Measurements from ENCODE around the gene PLEKHG4B.
"Not testable (repeated sequence)": the region's sequence is repeated elsewhere in the genome, so short reads cannot be mapped to it uniquely, and the experiment has no call there.

The PLEKHG4B gene

DNA sequence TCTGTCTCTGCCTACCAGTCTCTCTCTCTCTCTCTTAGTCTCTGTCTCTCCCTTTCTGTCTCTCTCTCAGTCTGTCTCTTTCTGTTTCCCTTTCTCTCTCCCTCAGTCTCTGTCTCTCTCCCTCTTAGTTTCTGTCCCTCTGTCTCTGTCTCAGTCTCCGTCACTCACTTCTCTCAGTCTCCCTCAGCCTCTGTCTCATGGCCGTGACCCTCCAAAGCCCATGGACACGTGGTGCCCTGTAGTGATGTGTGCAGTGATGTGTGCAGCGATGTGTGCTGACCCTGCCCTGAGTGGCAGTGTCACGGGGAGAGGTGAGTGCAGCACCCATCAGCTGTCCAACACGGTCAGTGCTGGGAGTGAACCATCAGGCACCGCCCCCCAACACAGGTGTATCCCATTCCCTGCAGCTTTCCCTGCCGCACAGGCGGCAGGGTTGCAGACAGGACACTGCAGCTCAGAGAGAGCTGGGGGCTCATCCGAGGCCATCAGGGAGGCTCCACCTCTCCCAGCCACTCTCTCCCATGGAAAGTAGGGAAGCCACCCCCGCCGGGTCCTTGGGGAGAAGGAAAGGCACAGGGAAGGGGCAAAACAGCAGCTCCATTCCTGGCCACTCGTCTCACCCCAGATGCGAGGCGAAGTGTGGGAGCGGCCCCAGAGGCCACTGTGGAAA, 98.5 kb downstream of the PLEKHG4B start:
- no peak for DNase-seq (ENCODE audit: low read depth)

GRCh38 chr5:191036-191948, 99.3 kb downstream of the PLEKHG4B start, which contains the start of gene LRRC14B:
Gene LRRC14B (plus strand): TSS chr5:191495. CDS start chr5:191539, 44 bp downstream.
- DNase-seq (ENCODE audit: low read depth): no peak

- no peak for DNase-seq (ENCODE audit: low read depth)
Observed at GRCh38 chr5:191949-192690, 100.2 kb downstream of the PLEKHG4B start.

GRCh38 chr5:192691-192969, 100.7 kb downstream of the PLEKHG4B start:
- no peak for DNase-seq (ENCODE audit: low read depth)

DNA sequence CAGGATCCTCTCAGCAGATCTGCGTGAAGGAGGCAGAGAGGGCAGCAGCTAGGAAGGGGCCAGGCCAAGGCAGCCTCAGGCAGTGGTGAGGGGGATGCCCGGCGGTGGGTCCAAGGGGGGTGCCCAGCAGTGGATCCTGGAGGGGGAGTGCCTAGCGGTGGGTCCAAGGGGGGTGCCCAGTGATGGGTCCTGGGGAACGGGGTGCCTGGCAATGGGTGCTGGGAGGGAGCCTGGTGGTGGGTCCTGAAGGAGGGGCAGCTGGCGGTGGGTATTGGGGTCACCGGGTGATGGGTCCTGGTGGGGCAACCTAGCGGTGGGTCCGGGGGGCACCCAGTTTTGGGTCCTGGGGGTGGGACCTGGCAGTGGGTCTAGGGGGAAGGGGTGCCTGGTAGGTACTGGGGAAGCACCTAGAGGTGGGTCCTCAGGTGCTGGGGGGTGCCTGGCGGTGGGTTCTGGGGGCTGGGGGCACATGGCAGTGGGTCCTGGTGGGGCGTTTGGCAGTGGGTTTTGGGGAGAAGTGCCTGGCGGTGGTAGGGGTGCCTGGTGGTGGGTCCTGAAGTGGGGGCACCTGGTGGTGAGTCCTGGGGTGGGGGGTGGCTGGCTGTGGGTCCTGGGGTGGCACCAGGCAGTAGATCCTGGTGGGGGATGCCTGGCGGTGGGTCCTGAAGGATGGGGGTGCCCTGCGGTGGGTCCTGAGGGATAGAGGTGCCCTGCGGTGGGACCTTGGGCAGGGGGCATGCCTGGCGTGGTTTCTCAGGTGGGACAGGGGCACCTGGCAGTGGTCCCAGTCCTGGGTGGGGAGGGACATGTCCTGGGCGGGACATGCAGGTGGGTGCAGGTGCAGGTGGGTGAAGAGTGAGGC, 101.2 kb downstream of the PLEKHG4B start:
- DNase-seq (ENCODE audit: low read depth): no peak

GRCh38 chr5:194102-194501, 102.1 kb downstream of the PLEKHG4B start:
- no peak for DNase-seq (ENCODE audit: low read depth)

- no peak for DNase-seq (ENCODE audit: low read depth)
Observed at GRCh38 chr5:194603-195209, 102.7 kb downstream of the PLEKHG4B start.

GRCh38 chr5:195401-196160, 103.6 kb downstream of the PLEKHG4B start:
- DNase-seq (ENCODE audit: low read depth): no peak

GRCh38 chr5:196350-196749, 104.4 kb downstream of the PLEKHG4B start:
- no peak for DNase-seq (ENCODE audit: low read depth)

GRCh38 chr5:197031-197430, 105.1 kb downstream of the PLEKHG4B start:
- DNase-seq (ENCODE audit: low read depth): not testable (repeated sequence)

DNA sequence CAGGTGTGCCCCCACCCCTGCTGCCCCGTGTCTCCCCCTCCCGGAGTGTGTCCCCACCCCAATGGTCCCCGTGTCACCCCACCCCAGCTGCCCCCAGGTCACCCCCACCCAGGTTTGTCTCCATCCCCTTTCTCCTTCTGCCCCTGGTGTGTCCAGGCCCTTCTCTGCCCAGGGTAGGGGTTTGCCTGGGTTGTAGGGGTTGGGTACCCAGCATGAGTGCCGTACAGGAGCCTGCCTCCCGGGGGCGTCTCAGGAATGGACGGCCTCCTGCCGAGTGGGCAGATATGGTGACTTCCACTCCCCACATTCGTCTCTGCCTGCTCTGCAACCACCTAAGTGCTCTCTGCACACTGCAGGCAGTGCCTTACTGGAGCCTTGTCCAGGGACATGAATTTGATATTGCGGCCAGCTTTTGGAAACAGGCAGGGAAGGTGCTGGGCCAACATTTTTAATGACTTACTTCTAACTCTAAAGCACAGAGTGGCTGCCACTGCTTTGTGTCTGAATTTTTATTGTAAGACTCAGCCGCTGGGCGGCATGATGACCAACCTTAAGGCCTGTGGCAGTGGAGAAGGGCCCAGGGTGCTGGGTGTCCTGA, 106.0 kb downstream of the PLEKHG4B start:
- DNase-seq (ENCODE audit: low read depth): no peak

DNA sequence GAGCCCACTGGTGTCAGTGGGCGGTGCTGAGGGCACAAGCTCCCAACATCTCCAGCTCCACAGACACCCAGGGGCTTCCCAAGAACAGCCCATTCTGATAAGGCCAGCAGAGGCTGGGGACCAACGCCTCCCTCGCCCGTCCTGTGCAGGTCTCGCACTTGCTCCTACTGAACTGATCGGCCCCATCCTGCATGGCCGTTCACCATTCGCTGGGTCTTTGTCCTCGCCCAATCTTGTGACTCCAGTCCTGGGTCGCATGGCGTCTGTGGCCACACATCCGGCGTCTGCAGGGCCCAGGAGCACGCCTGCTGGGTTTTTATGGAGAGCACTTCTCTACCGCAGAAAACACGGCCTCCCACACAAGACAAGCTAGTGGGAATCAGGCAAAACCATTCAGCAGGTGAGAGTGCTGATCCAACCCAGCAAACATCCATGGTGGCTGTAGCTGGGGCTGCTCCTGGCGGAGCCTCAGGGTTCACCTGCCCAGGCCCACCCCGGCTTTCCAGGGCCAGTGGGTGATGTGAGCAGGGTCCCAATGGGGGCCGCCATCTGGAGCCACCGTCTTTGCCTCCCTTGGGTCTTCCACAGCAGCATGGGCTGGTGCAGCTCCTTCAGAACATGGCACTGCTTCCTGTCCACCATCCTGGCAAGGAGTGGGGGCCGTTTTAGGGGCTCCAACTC, 106.7 kb downstream of the PLEKHG4B start:
- no peak for DNase-seq (ENCODE audit: low read depth)

DNA sequence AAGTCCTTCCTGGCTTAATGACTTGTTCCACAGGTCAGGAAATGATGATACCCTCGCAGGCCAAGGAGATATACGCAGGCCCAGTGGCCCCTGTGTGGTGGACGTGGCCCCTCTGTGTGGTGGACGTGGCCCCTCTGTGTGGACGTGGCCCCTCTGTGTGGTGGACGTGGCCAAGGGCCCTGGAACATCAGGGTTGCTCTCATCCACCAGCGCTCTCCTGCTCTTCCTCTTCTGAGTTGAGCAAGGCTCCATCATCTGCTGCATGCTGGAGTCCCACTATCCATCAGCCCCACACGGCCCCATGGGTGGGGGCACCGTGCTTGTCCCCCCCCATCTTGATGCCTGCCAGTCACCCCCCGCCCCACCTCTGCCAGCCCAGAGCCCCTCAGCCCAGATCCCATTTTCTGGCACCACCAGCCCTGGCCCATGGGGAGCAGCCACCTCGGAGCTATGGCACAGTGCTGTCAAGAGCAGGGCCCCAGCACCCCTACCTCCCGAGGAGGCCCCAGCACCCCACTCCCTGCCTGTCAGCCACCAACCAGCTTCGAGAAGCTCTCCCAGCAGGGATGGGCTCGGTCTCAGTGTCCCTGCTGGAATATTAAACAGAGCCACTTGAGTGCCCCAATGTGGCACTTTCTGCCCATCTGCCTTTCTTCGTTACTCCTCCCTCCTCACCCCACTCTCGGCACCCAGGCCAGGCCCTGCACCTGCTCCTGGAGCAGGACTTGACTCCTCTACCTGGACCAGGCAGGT, 107.4 kb downstream of the PLEKHG4B start:
- no peak for DNase-seq (ENCODE audit: low read depth)

GRCh38 chr5:199950-200645, 108.1 kb downstream of the PLEKHG4B start:
- no peak for DNase-seq (ENCODE audit: low read depth)

DNA sequence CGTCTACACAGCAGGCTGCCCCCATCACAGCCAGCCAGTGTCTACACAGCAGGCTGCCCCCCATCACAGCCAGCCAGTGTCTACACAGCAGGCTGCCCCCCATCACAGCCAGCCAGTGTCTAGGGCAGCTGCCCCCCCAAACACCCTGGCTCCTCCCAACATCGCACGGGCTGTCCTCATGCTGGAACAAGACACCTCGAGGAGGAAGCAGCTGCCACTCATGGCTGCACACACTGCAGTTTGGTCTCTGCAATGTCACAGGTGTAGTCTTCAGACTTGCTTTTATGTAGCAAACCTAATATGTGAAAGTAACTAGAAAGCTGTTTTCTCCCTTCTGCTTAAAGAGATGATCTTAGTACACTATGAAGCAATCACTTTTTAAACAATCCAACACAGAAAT, 109.0 kb downstream of the PLEKHG4B start:
- no peak for DNase-seq (ENCODE audit: low read depth)

DNA sequence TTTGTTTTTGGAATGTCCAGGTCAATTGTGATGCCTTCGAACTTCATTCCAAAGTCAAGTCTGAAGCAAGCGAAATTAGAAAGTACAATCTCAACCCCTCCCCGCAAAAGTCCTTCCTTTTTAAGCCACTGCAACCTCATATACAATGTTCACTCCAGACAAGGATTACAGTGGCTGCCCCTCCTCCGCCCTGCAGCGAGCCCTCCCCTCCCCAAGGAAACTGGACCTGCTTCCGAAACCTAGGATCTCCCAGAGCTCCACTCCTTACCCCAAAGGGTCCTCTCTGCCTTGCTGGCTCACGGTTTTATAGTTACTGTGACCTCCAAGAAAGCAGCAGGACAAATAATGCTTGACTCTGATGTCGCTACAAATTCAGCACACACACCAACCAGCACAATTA, 109.7 kb downstream of the PLEKHG4B start:
- DNase-seq (ENCODE audit: low read depth): no peak

DNA sequence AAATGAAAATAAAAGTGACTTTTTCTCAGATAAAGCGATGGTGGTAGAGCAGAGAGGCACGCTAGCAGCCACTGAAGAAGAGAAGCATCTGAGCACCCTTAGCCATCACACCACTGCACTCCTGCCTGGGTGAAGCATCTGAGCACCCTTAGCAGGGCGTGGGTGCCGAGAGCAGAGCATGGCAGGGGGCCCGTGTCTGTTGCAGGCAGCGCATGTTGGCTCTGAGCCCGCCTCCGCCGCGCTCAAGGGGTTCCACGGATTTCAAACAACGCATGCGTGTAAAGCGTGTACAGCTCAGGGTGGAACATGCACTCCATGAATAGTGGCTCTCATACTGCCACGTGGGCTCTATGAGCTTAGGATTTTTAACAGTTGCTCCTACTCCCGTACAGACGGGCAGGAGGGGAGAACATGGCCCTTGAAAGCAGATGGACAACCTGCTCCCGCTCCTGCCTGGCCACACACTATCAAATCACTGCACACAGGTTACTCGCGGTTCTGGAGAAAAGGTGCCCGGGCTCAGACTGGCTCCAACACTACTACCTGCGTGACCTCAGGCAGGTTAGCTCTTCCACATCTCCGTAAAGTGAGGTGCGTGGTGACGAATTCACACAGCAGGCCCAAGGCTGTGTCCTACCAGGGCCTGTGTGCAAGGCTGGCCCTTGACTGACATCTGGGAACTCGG, 111.4 kb downstream of the PLEKHG4B start:
- no peak for DNase-seq (ENCODE audit: low read depth)

DNA sequence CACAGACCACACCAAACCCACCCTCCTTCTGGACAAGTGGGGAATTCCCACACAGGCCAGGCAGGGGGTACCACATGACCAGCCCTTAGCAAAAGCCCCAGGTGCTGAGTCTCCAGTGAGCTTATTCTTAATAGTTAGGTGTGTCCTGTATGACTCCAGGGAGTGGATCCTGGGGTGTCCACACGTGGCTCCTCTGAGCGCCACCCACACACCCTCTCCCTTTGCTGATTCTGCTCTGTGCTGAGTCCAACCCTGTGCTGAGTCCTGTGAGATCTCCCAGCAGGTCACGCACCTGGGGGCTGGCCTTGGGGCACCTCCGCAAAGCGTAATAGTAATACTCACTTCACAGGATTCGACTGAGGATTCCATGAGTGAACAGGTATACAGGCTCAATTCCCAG, 112.0 kb downstream of the PLEKHG4B start:
- no peak for DNase-seq (ENCODE audit: low read depth)
